ENCODE measurements around the gene ZNF576.
"Not testable (repeated sequence)": the region's sequence is repeated elsewhere in the genome, so short reads cannot be mapped to it uniquely, and the experiment has no call there.

Gene ZNF576

GRCh38 chr19:43575156-43575950, 21.0 kb upstream of the ZNF576 start, which contains the start of the genes PINLYP and XRCC1:
Gene PINLYP, plus strand, starts transcription at chr19:43575801. Its CDS starts 1,391 bp downstream, at chr19:43577192.
Gene XRCC1, minus strand, starts transcription at chr19:43575527. Its CDS starts 69 bp downstream, at chr19:43575458.
- peak; percentile 98 for DNase-seq (ENCODE audit: low read depth)

- no peak for DNase-seq (ENCODE audit: low read depth)
Observed at GRCh38 chr19:43575955-43576878, 20.2 kb upstream of the ZNF576 start.

- DNase-seq (ENCODE audit: low read depth): no peak
Observed at GRCh38 chr19:43578787-43579186, 17.6 kb upstream of the ZNF576 start.

GRCh38 chr19:43581467-43581866, 14.9 kb upstream of the ZNF576 start:
- DNase-seq (ENCODE audit: low read depth): no peak

- DNase-seq (ENCODE audit: low read depth): no peak
Observed at GRCh38 chr19:43582495-43582894, 13.9 kb upstream of the ZNF576 start.

GRCh38 chr19:43584484-43584883, 11.9 kb upstream of the ZNF576 start:
- DNase-seq (ENCODE audit: low read depth): no peak

- no peak for DNase-seq (ENCODE audit: low read depth)
Observed at GRCh38 chr19:43586346-43586745, 10.0 kb upstream of the ZNF576 start.

GRCh38 chr19:43587029-43587428, 9.4 kb upstream of the ZNF576 start:
- not testable (repeated sequence) for DNase-seq (ENCODE audit: low read depth)

- DNase-seq (ENCODE audit: low read depth): no peak
Observed at GRCh38 chr19:43589277-43589676, 7.1 kb upstream of the ZNF576 start.

- DNase-seq (ENCODE audit: low read depth): no peak
Observed at GRCh38 chr19:43589678-43590077, 6.7 kb upstream of the ZNF576 start.

- DNase-seq (ENCODE audit: low read depth): no peak
Observed at GRCh38 chr19:43591904-43592772, 4.3 kb upstream of the ZNF576 start.

GRCh38 chr19:43592800-43593350, 3.5 kb upstream of the ZNF576 start:
- DNase-seq (ENCODE audit: low read depth): no peak

- DNase-seq (ENCODE audit: low read depth): no peak
Observed at GRCh38 chr19:43594081-43594697, 2.2 kb upstream of the ZNF576 start.

- peak; percentile 42 for DNase-seq (ENCODE audit: low read depth)
Observed at GRCh38 chr19:43594710-43595604, 1.4 kb upstream of the ZNF576 start.

GRCh38 chr19:43595605-43595998, 793 bp upstream of the ZNF576 start:
- DNase-seq (ENCODE audit: low read depth): no peak

- DNase-seq (ENCODE audit: low read depth): no peak
Observed at GRCh38 chr19:43596842-43597461, 557 bp downstream of the ZNF576 start.

GRCh38 chr19:43597876-43598275, 1.5 kb downstream of the ZNF576 start:
- no peak for DNase-seq (ENCODE audit: low read depth)

- no peak for DNase-seq (ENCODE audit: low read depth)
Observed at GRCh38 chr19:43598445-43599240, 2.2 kb downstream of the ZNF576 start.
